NT2/D1 (cell line): ENCODE measurements around the gene HJURP.

Source experiments
- DNase-seq: peaks from one replicate; pipeline ENCODE4 v3.0.0-alpha.2; 2011; ENCODE audit warnings: low read depth, low spot score
- H3K27me3 ChIP-seq: 2 replicates; pipeline ENCODE4 v1.6.0; 2011; ENCODE audit warnings: mild to moderate bottlenecking; ENCODE audit not compliant: insufficient read length, insufficient read depth
- H3K36me3 ChIP-seq: 2 replicates; pipeline ENCODE4 v1.6.1; 2011; ENCODE audit warnings: mild to moderate bottlenecking, low read length, mixed read lengths; ENCODE audit not compliant: insufficient read depth, insufficient read length
- H3K4me1 ChIP-seq: 2 replicates; pipeline ENCODE4 v1.5.1; 2011; ENCODE audit not compliant: insufficient read depth, insufficient read length
- H3K4me3 ChIP-seq: 2 replicates; pipeline ENCODE4 v1.5.1; 2011; ENCODE audit warnings: low read depth; ENCODE audit not compliant: insufficient read length
- H3K9ac ChIP-seq: 2 replicates; pipeline ENCODE4 v1.6.0; 2011; ENCODE audit warnings: low read depth; ENCODE audit not compliant: insufficient read length
- H3K9me3 ChIP-seq: 2 replicates; pipeline ENCODE4 v1.5.1; 2011; ENCODE audit warnings: mild to moderate bottlenecking, low read length; ENCODE audit not compliant: insufficient read depth
- SUZ12 ChIP-seq: IDR thresholded peaks from 2 replicates; pipeline ENCODE4 v1.6.1; 2011; ENCODE audit not compliant: insufficient read length, insufficient read depth; ENCODE audit errors: extremely low read depth
- YY1 ChIP-seq: IDR thresholded peaks from 2 replicates; pipeline ENCODE4 v1.6.1; 2011; ENCODE audit not compliant: insufficient read length, insufficient read depth
- ZNF274 ChIP-seq: IDR thresholded peaks from 2 replicates; pipeline ENCODE4 v1.6.1; 2011; ENCODE audit warnings: mild to moderate bottlenecking, low read depth, low read length

The HJURP gene

GRCh38 chr2:233803292-233803911 is 50.9 kb downstream of the HJURP start:
- no peaks in the 10 kb centered on the region; the same call in 1 of the 2 replicates for H3K9me3 ChIP-seq
- peaks cover 3% of the 10 kb centered on the region for H3K4me1 ChIP-seq
- H3K4me3 ChIP-seq = no peak overlapping the region
- no peaks in the 10 kb centered on the region for H3K36me3 ChIP-seq
- no peak overlapping the region for H3K9ac ChIP-seq
- H3K27me3 ChIP-seq = peaks cover 4% of the 10 kb centered on the region
- no peak for TF ChIP-seq ZNF274
- no peak for TF ChIP-seq YY1
- TF ChIP-seq SUZ12 = no peak
- no peak for DNase-seq

- Histone ChIP-seq H3K9me3 (no peaks in the 10 kb centered on the region; the same call in 1 of the 2 replicates), H3K4me1 (peaks cover 3% of the 10 kb centered on the region), H3K27me3 (peaks cover 4% of the 10 kb centered on the region), H3K9ac (no peak overlapping the region), H3K4me3 (no peak overlapping the region), H3K36me3 (no peaks in the 10 kb centered on the region)
- DNase-seq = no peak
- TF ChIP-seq ZNF274 = no peak
- no peak for TF ChIP-seq YY1
- TF ChIP-seq SUZ12 = no peak
Measured at GRCh38 chr2:233802132-233802815, 52.1 kb downstream of the HJURP start.

- no peak overlapping the region for H3K4me3 ChIP-seq
- TF ChIP-seq YY1 (no peak), ZNF274 (no peak), SUZ12 (no peak)
- no peaks in the 10 kb centered on the region for H3K36me3 ChIP-seq
- DNase-seq = no peak
- peaks cover 4% of the 10 kb centered on the region for H3K27me3 ChIP-seq
- H3K9ac ChIP-seq = no peak overlapping the region
- no peaks in the 10 kb centered on the region; the same call in 1 of the 2 replicates for H3K9me3 ChIP-seq
- H3K4me1 ChIP-seq = peaks cover 3% of the 10 kb centered on the region
Measured at GRCh38 chr2:233801357-233802131, 52.8 kb downstream of the HJURP start.

- TF ChIP-seq SUZ12 = no peak
- no peaks in the 10 kb centered on the region for H3K9me3 ChIP-seq
- H3K36me3 ChIP-seq = no peaks in the 10 kb centered on the region
- DNase-seq = no peak
- H3K4me1 ChIP-seq = peaks cover 3% of the 10 kb centered on the region
- H3K9ac ChIP-seq = no peak overlapping the region
- peaks cover 4% of the 10 kb centered on the region for H3K27me3 ChIP-seq
- no peak overlapping the region for H3K4me3 ChIP-seq
Measured at GRCh38 chr2:233800208-233800607, 54.1 kb downstream of the HJURP start.

GRCh38 chr2:233799716-233800115 is 54.6 kb downstream of the HJURP start:
- no peak for DNase-seq
- Histone ChIP-seq H3K4me1 (peaks cover 3% of the 10 kb centered on the region), H3K9me3 (no peaks in the 10 kb centered on the region), H3K4me3 (no peak overlapping the region), H3K27me3 (peaks cover 4% of the 10 kb centered on the region), H3K9ac (no peak overlapping the region), H3K36me3 (no peaks in the 10 kb centered on the region)
- TF ChIP-seq SUZ12 (no peak), YY1 (no peak), ZNF274 (no peak)

GRCh38 chr2:233799087-233799665 is 55.2 kb downstream of the HJURP start:
- Histone ChIP-seq H3K27me3 (peaks cover 2% of the 10 kb centered on the region), H3K9ac (no peak overlapping the region), H3K36me3 (no peaks in the 10 kb centered on the region), H3K4me1 (peaks cover 3% of the 10 kb centered on the region), H3K9me3 (no peaks in the 10 kb centered on the region), H3K4me3 (no peak overlapping the region)
- DNase-seq = no peak
- TF ChIP-seq ZNF274 (no peak), SUZ12 (no peak), YY1 (no peak)

GRCh38 chr2:233798335-233799086 is 55.8 kb downstream of the HJURP start:
- TF ChIP-seq YY1 = no peak
- TF ChIP-seq SUZ12 = no peak
- no peak for TF ChIP-seq ZNF274

More at GRCh38 chr2:233798335-233799086, 55.8 kb downstream of the HJURP start:
- no peak for DNase-seq
- Histone ChIP-seq H3K36me3 (no peaks in the 10 kb centered on the region), H3K4me3 (no peak overlapping the region), H3K9me3 (no peaks in the 10 kb centered on the region), H3K4me1 (peaks cover 3% of the 10 kb centered on the region), H3K9ac (no peak overlapping the region), H3K27me3 (no peaks in the 10 kb centered on the region)
